Hematopoietic multipotent progenitor cell treated with erythropoietin and hydrocortisone succinate and interleukin-3 and kit ligand, for 6 days (in vitro differentiated cells): ENCODE data around the gene TNIP1.

Experiments used
- DNase-seq: peaks from one replicate; pipeline ENCODE4 v3.0.0-alpha.2; 2015

The TNIP1 gene

GRCh38 chr5:151038412-151038745 is 42.5 kb downstream of the TNIP1 start:
- DNase-seq: no peak

DNA sequence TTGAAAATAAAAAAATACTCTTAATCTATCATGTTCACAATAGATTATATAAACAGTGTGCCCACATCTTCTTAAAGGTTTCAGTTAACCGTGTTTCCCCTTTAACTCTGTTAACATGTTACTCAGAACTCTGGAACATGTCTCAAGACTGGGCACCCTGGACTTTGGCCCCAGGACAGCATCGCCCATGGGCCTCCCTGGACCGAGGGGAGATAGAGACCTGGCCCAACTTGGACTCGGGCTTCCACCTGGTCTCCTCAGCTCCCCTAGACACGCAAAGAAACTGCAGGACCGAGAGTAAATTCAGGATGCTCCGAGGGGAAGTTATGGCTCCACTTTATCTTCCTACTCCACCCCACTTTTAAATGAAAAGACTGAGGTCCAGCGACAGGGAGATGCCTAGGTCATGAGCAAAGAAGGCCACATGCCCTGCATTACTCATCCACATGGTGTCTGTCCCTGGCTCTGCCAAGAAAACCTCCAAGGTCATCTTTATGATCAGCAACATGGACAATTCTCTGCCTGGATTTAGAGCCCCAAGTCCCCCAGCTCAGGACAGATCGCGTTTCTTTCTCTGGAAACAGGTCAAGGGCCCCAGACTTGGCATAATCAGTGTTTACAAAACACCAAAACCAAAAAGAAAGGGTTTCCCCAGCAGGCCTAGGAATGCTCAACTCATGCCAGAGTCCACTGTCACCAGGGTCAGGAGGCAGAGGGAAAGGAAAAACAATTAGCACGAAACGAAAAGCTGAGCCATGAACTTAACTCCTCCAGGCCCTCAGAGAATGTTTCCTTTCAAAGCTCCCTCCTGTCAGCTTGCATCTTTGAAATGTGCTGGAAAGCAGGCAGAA is 43.0 kb downstream of the TNIP1 start:
- no peak for DNase-seq

DNA sequence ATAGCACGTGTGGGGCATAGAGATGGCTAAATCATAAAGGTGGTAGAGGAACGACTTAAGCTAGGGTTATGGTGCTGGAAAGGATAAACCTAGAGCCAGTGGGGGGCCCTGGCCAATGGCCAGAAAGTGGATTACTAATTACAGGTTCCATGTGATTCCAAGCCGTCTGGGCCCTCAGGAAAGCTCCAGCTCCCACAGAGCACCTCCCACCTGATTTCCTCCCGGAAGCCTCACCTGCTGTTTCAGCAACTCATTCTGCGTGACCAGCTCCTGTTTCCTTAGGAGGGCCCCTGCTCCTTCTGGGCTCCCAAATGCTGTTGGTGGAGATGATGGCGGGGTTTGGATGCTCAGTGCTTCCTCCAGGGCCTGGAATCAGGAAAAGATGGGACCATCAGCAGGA is 44.3 kb downstream of the TNIP1 start:
- no peak for DNase-seq

DNA sequence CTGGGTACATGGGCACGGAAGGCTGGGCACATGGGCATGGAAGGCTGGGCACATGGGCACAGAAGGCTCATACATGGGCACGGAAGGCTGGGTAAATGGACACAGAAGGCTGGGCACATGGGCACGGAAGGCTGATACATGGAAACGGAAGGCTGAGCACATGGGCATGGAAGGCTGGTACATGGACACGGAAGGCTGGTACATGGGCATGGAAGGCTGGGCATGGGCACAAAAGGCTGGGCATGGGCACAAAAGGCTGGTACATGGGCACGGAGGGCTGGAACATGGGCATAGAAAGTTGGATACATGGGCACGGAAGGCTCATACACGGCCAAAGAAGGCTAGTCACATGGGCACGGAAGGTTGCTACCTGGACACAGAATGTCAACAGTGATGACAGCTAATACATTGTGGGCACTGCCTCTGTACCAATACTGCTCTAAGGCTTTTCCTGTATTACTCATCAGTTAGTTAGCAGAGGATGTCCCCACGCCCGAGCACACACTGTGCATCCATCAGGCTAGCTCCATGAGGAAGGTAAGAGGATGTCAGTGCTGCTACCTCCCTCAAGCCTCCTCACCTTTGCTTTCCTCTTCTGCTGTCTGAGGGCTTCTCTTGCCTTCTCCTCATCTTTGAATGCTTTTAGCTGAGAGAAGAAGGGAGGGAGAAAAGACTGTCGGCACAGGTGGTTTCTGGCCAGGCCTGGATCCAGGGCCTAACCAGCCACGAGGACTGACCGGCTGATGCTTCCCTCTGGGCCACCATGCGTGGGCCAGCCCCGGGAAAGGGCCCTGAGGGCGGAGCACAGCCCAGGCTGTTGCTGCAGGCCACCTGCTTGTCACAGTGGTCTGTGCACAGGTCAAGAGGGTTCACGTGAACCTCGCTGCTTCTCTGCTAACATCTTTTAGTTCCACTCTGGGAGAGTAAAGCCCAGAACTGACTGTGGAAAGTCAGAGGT is 46.1 kb downstream of the TNIP1 start:
- no peak for DNase-seq

DNA sequence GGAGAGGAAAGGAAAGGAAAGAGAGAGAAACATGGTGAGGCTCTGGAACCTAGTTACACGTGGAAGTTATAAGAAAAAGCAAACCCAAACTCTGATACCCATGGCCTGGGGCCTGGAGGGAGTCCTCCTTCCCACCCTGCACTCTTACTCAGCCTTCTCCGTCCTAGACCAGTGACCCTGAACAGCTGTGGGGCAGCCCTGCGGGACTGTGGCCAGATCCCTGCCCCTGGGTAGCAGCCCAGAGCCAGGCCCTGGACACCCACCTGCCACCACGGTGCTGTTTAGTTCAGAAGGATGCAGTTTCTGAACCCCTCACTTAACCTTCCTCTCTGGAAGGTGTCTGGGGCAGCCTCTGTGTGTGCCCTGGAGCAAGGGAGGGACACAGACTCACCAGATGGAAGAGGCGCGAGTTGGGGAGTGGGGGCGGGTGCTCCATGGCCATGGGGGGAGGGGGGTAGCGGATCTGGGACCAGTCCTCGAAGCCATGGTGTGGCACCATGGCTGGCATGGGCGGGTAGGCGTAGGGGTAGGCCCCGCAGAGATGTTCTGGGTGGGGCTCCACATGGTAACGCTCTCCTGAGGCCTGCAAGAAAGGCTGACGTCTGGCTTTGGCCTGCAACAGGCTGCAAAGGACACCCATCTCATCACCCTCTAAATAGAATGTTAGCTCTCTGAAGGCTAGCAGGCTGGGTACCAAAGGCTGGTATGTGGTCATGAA is 47.5 kb downstream of the TNIP1 start:
- DNase-seq: no peak

GRCh38 chr5:151031554-151031953 is 49.3 kb downstream of the TNIP1 start:
- no peak for DNase-seq

DNA sequence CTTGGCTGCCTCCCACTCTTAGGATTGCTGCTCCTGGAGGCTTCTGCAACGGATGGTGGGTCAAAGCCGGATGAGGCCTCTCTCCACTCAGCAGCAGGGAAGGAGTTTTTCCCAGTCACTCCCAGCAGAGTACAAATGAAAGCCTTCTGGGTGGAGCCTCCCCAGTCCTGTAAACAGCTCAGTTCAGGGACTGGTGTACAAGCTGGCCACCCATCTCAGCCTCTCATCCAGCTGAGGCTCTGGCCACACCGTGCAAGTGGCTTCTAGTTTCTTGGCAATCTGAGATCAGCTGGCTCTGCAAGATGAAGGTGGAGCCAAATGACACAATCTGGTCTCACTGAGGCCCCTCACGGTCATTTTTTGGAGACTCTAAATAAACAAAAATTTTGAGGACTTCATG is 50.5 kb downstream of the TNIP1 start:
- no peak for DNase-seq

- DNase-seq: no peak
These were observed 50.8 kb downstream of the TNIP1 start for GRCh38 chr5:151030056-151030336.

DNA sequence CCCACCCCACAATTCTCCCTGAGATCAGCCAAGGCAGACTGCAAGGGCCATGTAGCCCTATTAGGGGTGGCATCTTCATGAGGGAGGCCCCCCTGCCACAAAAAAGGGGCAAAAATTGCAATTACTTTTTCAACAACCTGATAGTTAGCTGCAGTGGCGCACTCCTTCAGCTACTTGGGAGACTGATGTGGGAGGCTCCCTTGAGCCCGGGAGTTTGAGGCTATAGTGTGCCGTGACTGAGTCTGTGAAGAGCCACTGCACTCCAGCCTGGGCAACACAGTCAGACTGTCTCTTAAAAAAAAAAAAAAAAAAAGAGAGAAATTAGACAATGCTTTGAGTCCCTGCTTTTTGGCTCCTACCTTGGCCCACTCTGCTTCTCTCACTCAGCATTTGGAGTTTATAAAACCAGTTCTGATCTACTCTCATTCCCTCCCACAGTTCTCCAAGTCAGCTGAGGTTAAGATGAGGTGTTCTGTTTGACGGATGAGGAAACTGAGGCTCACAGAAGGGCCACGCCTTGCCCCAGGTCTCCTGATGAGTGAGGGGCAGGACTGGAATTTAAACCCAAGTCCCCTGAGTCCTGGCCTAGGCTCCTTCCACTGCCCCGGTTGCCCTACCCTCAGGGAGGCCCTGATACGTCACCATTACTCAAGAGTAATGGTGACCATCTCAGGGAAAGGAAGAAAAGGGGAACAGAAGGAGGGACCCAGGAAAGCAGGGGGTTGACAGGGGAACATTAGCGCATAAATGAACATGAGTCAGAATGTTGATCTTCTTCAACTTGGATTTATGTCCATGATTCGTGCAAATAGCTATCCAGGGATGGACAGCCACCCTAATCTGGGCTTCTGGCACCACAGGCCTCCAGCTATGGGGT is 51.4 kb downstream of the TNIP1 start:
- no peak for DNase-seq

DNA sequence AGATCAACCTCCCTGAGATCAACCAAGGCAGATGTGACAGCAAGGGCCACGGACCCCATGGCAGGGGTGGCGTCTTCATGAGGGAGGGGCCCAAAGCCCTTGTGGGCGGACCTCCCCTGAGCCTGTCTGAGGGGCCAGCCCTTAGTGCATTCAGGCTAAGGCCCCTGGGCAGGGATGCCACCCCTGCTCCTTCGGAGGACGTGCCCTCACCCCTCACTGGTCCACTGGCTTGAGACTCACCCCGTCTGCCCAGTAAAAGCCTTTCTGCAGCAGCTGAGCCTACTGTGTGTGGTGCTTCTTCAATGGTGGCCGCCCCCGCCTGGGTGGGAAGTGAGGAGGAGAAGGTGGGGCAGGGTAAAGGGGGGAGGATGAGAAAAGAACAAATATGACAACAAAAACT is 52.1 kb downstream of the TNIP1 start:
- DNase-seq: no peak

DNA sequence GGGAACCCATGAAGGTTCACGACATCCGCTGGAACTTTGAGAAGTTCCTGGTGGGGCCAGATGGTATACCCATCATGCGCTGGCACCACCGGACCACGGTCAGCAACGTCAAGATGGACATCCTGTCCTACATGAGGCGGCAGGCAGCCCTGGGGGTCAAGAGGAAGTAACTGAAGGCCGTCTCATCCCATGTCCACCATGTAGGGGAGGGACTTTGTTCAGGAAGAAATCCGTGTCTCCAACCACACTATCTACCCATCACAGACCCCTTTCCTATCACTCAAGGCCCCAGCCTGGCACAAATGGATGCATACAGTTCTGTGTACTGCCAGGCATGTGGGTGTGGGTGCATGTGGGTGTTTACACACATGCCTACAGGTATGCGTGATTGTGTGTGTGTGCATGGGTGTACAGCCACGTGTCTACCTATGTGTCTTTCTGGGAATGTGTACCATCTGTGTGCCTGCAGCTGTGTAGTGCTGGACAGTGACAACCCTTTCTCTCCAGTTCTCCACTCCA is 52.8 kb downstream of the TNIP1 start:
- no peak for DNase-seq

- DNase-seq: no peak
These were observed 54.2 kb downstream of the TNIP1 start for GRCh38 chr5:151026679-151027078.

- DNase-seq: no peak
These were observed 54.7 kb downstream of the TNIP1 start for GRCh38 chr5:151026088-151026487.

GRCh38 chr5:151025250-151025606 is 55.6 kb downstream of the TNIP1 start:
- no peak for DNase-seq

GRCh38 chr5:151024440-151025249 is 56.2 kb downstream of the TNIP1 start:
- DNase-seq: no peak

DNA sequence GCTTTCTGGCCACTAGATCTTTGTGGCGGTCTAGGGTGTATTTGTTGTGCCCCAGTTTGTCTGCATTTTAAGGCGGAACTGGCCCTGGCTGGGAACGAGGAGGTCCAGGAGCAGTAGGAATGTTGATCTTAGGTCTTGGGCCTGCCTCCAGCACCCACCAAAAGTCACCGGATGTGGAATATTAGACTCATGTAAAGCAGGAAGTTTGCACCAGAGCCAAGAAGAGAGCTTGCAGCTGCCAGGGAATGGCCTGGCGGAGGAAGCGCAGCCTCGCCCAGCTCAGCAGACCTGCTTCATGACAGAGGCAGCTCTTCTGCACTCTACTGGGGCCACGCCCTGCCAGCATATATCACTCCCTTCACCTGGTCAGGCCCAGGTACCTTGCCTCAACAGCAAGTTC is 57.2 kb downstream of the TNIP1 start:
- DNase-seq: no peak

- peak; percentile 86 for DNase-seq
These were observed 57.7 kb downstream of the TNIP1 start for GRCh38 chr5:151023047-151023615.

- no peak for DNase-seq
These were observed 58.3 kb downstream of the TNIP1 start for GRCh38 chr5:151022511-151023018.

DNA sequence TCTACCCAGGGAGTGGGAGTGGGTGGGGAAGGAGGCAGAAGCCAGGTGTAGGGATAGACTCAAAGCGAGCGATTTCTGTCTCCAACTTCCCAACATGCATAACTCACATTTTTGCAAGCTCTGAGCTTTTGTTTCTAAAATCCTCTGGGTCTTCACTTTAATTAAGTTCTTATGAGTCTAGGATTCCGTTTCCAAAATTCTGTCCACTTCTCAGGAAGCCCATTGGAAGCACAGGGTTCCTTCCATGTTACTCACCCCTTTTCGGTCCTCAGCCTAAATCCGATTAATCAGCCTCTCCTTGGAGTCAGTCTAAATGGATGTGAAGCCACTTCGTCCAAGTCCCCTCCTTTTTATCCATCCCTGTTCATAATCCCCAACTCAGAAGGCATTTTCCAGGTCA is 59.1 kb downstream of the TNIP1 start:
- DNase-seq: no peak

GRCh38 chr5:151020304-151021110 is 60.3 kb downstream of the TNIP1 start, which contains the start of gene GPX3:
GPX3 (plus strand) TSS chr5:151020591; CDS start chr5:151020655, 64 bp downstream.
- peak; percentile 66 for DNase-seq
